A673 (cell line): Measurements from ENCODE around the gene CEP89.
"Not testable (repeated sequence)": the region's sequence is repeated elsewhere in the genome, so short reads cannot be mapped to it uniquely, and the experiment has no call there.

Experiments
- CTCF ChIP-seq: fragments of 300-800, 200-600 bp; sonication (generic); conservative IDR thresholded peaks from 2 replicates; pipeline ENCODE4 v1.5.1; 2017; ENCODE audit warnings: low read depth, mild to moderate bottlenecking, antibody characterized with exemption, low read length, moderate library complexity, mixed read lengths
- EZH2 ChIP-seq: fragments of 200-600 bp; sonication (generic); IDR thresholded peaks from 2 replicates; pipeline ENCODE4 v1.6.1; 2017; ENCODE audit warnings: borderline replicate concordance, low read depth, mild to moderate bottlenecking, mixed read lengths, antibody characterized with exemption, low read length; ENCODE audit not compliant: poor library complexity, severe bottlenecking

DNA sequence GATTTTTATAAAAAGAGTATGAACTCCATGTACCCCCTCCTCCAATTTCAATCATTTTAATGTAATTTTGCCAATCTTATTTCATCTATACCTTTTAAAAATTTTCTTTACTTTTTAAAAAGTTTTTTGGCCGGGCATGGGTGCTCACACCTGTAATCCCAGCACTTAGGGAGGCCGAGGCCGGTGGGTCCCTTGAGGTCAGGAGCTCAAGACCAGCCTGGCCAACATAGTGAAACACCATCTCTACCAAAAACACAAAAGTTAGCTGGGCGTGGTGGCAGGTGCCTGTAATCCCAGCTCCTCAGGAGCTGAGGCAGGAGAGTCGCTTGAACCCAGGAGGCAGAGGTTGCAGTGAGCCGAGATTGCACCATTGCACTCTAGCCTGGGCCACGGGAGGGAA, 138.4 kb downstream of the CEP89 start:
- not testable (repeated sequence) for TF ChIP-seq CTCF, EZH2
